Stomach (tissue), 9 donors: ENCODE results near the gene COPS4. TPM values are rescaled to one million over a fixed set of nuclear protein-coding genes. Genes with fewer than 3 reads are reported as not detected.
"Not testable (repeated sequence)": the region's sequence is repeated elsewhere in the genome, so short reads cannot be mapped to it uniquely, and the experiment has no call there.

ENCODE experiments used
- DNase-seq, 2 donors: peaks; one replicate each; pipeline versions ENCODE4 v3.0.0 to v3.0.0-alpha.2; 2013 to 2019
- H3K27ac ChIP-seq, 5 donors: fragments of 200-600 bp in 4 of 5; sonication (generic) in 4 of 5; one replicate each; pipeline ENCODE4 v1.5.1; 2013 to 2019; ENCODE audit warnings: mild to moderate bottlenecking in 1 of 5, moderate library complexity in 1 of 5
- H3K27me3 ChIP-seq, 3 donors: fragments of 200-600 bp; sonication (generic); one replicate each; pipeline ENCODE4 v1.5.1; 2017 to 2019; ENCODE audit warnings: mixed run types in 1 of 3
- H3K36me3 ChIP-seq, 4 donors: fragments of 200-600 bp; sonication (generic); 1 replicate in 3 of 4; 2 replicates in 1 of 4; pipeline ENCODE4 v1.5.1; 2016 to 2019
- H3K4me1 ChIP-seq, 4 donors: fragments of 200-600 bp; sonication (generic); one replicate each; pipeline ENCODE4 v1.5.1; 2016 to 2019
- H3K4me3 ChIP-seq, 4 donors: fragments of 200-600 bp; sonication (generic) in 3 of 4; one replicate each; pipeline ENCODE4 v1.5.1; 2016 to 2019; ENCODE audit warnings: mild to moderate bottlenecking in 1 of 4
- H3K9me3 ChIP-seq, 4 donors: fragments of 200-600 bp; sonication (generic); one replicate each; pipeline ENCODE4 v1.5.1; 2016 to 2019
- EP300 ChIP-seq: sonication (generic); formaldehyde crosslinking; IDR thresholded peaks from one replicate; pipeline ENCODE4 v1.6.1; 2017; ENCODE audit warnings: antibody characterized with exemption
- POLR2A ChIP-seq, 4 donors: fragments of 450-650 bp; IDR thresholded peaks; one replicate each; pipeline ENCODE4 v1.6.1; 2016; ENCODE audit warnings: antibody characterized with exemption in 4 of 4, control low read depth in 2 of 4, mild to moderate bottlenecking in 1 of 4, moderate library complexity in 1 of 4
- POLR2AphosphoS5 ChIP-seq, 3 donors: sonication (generic); formaldehyde crosslinking; IDR thresholded peaks; one replicate each; pipeline ENCODE4 v1.6.1; 2016; ENCODE audit warnings: antibody characterized with exemption in 3 of 3
- WGBS, 5 donors: extraction: QIAGEN DNeasy Blood & Tissue Kit in 3 of 5; methylation state at CpG; one replicate each; pipeline versions ENCODE4 v1.1.5 to v1.1.7; 2013 to 2018; 5-methylcytosine and 5-hydroxymethylcytosine counted together
- intact Hi-C: fragments of 100-400 bp; cut with DNase I; formaldehyde crosslinking; loops from one replicate; pipeline ENCODE4 v1.15.1; 2023; ENCODE audit warnings: low total_unique reads
- polyA plus RNA-seq, 3 donors: library from polyadenylated mRNA; stranded (reverse); fragments of 200-250 nt; gene quantifications; one replicate each; pipeline ENCODE4 v1.2.3, GENCODE V29; 2013
- total RNA-seq, 5 donors: library from RNA; depleted of rRNA; stranded (reverse); fragments of >200 nt; gene quantifications; one replicate each; pipeline versions ENCODE4 v1.1.0 to v1.2.3, GENCODE V29; 2014 to 2016
- TF ChIP-seq, protein P1 (sequence below), 7 experiments: fragments of 450-650 bp in 4 of 7; fragments of 200-600 bp in 3 of 7; sonication (generic) in 3 of 7; IDR thresholded peaks; one replicate each; pipeline ENCODE4 v1.5.1; 2016 to 2019; ENCODE audit warnings: antibody characterized with exemption in 7 of 7, control low read depth in 2 of 7, mild to moderate bottlenecking in 1 of 7
- donor health status: healthy with polysubstance abuse.
- donor health status: Bipolar disorder and iron deficiency.
- donor health status: healthy.

Gene COPS4
- total and polyA plus RNA-seq, 8 donors, result 1.7 to 302 (median 35.2) TPM

DNA sequence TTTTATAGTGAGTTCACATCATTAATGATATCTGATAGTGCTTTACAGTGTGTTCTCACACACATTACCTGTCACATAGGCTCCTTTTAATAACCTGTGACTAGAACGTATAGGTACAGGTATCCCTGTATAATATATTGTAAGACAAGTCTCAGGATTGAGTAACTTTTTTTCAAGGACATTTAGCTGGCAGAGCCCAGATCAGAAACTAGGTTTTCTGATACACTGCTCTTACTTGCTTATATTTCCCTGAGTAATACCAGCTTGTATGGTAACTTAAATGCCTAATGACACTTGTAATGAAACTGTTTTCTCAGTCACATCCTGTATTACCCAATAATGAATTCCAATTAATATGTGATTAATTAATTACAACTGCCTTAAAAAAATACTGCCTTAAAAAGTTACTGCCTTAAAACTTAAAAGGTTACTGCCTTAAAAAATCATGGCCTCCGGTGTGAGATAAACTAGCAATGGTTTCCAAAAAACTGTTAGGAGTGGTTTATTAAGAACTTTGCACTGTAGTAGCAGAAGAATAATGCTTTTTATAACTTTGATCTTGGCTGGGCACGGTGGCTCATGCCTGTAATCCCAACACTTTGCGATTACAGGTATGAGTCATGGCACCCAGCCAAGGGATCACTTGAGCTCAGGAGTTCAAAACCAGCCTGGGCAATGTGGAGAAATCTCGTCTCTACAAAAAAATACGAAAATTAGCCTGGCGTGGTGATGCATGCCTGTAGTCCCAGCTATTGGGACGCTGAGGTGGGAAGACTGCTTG lies 11.9 kb downstream of the COPS4 start:
- Histone ChIP-seq H3K27ac (no peak overlapping the region), H3K4me3 (no peak overlapping the region), H3K27me3 (no peaks in the 10 kb centered on the region), H3K9me3 (no peaks in the 10 kb centered on the region), H3K36me3 (peaks cover 18 to 42% (median 33%) of the 10 kb centered on the region in 4 donors), H3K4me1 (no peaks in the 10 kb centered on the region)
- TF ChIP-seq POLR2AphosphoS5 (IDR thresholded peaks at IDR 0.05) (no peak), EP300 (no peak)
- TF ChIP-seq, protein P1, sequence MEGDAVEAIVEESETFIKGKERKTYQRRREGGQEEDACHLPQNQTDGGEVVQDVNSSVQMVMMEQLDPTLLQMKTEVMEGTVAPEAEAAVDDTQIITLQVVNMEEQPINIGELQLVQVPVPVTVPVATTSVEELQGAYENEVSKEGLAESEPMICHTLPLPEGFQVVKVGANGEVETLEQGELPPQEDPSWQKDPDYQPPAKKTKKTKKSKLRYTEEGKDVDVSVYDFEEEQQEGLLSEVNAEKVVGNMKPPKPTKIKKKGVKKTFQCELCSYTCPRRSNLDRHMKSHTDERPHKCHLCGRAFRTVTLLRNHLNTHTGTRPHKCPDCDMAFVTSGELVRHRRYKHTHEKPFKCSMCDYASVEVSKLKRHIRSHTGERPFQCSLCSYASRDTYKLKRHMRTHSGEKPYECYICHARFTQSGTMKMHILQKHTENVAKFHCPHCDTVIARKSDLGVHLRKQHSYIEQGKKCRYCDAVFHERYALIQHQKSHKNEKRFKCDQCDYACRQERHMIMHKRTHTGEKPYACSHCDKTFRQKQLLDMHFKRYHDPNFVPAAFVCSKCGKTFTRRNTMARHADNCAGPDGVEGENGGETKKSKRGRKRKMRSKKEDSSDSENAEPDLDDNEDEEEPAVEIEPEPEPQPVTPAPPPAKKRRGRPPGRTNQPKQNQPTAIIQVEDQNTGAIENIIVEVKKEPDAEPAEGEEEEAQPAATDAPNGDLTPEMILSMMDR (IDR thresholded peaks at IDR 0.05), result no peak
- no peak for DNase-seq
- intact Hi-C loops, result no loop called here
- 68 to 85% (median 80%) methylated on average over 8 of the region's 8 CpGs for whole genome bisulfite sequencing, 5 donors

DNA sequence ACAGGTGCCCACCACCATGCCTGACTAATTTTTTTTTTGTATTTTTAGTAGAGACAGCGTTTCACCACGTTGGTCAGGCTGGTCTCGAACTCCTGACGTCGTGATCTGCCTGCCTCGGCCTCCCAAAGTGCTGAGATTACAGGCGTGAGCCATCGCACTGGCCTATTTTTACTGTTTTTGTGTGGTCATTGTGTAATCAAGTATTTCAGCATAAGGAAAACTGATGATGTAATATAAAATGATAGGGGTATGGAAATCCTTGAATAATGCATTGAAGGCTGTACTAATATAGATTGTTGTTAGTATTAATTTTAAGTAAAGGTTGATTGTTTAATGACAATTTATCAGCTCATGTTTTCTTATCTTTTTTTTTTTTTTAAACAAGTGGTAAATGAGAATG lies 13.8 kb downstream of the COPS4 start:
- WGBS, 5 donors, result 85 to 96% (median 94%) methylated on average over 8 of the region's 8 CpGs
- intact Hi-C loops, H3K4me3 ChIP-seq, H3K27me3 ChIP-seq, DNase-seq, H3K9me3 ChIP-seq, H3K27ac ChIP-seq, H3K4me1 ChIP-seq: not testable (repeated sequence)
- peaks cover 22 to 56% (median 47%) of the 10 kb centered on the region in 4 donors for H3K36me3 ChIP-seq

DNA sequence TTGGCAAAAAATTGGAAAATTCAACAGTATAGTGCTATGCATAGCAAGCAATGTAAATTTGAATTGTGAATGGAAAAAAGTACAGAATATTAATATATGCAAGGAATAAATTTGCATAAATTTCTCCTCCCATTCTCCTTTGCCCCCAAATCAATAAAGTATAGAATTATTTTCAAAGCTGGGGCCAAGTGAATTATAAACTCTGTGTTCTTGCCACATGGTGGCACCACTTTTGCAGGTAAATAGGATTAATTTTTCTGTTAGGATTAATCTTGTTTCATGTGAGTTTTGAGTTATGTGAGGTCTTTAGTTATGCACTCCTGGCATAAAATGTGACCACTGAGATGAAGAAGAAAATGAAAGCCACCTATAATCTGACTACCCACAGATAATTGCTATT lies 19.9 kb downstream of the COPS4 start:
- intact Hi-C loops, result no loop called here

DNA sequence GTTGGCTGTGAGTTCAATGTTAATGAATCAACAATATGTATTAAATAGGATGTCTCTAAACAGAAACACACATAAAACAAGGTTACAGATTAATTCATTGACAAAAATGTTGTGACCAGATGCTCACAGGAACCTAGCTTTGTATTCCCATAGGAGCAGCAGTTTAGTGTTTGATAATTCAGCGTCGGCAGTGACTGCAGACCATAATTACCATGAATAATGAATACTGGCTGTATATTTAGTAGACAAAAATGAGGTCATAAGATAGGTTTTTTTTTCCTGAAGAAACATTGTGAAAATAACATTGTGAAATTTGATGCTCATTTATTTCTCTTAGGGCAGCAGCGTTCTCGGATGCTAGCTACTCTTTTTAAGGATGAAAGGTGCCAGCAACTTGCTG lies 27.8 kb downstream of the COPS4 start:
- Histone ChIP-seq H3K4me3 (no peak overlapping the region), H3K36me3 (peaks cover 23 to 98% (median 94%) of the 10 kb centered on the region in 4 donors), H3K9me3 (no peaks in the 10 kb centered on the region), H3K27ac (no peak overlapping the region), H3K4me1 (no peaks in the 10 kb centered on the region), H3K27me3 (no peaks in the 10 kb centered on the region)
- no peak for TF ChIP-seq POLR2AphosphoS5 (IDR thresholded peaks at IDR 0.05)
- TF ChIP-seq, protein P1 (IDR thresholded peaks at IDR 0.05), result no peak
- TF ChIP-seq EP300, result no peak
- TF ChIP-seq POLR2A (IDR thresholded peaks at IDR 0.05), result no peak
- DNase-seq, result no peak
- intact Hi-C loops, result no loop called here
- WGBS, 5 donors, result 91 to 96% (median 93%) methylated on average over 4 of the region's 4 CpGs

More for the DNA sequence above, 19.9 kb downstream of the COPS4 start:
- no peak overlapping the region for H3K4me3 ChIP-seq
- H3K36me3 ChIP-seq, result peaks cover 21 to 85% (median 82%) of the 10 kb centered on the region in 4 donors
- no peak overlapping the region for H3K27ac ChIP-seq
- TF ChIP-seq POLR2A (IDR thresholded peaks at IDR 0.05), result no peak
- TF ChIP-seq, protein P1 (IDR thresholded peaks at IDR 0.05), result no peak
- TF ChIP-seq POLR2AphosphoS5 (IDR thresholded peaks at IDR 0.05), result no peak
- no peak for TF ChIP-seq EP300
- peak in 1 of 2 donors; percentile 33 for DNase-seq
- no peaks in the 10 kb centered on the region for H3K9me3 ChIP-seq
- H3K27me3 ChIP-seq, result no peaks in the 10 kb centered on the region
- H3K4me1 ChIP-seq, result no peaks in the 10 kb centered on the region

DNA sequence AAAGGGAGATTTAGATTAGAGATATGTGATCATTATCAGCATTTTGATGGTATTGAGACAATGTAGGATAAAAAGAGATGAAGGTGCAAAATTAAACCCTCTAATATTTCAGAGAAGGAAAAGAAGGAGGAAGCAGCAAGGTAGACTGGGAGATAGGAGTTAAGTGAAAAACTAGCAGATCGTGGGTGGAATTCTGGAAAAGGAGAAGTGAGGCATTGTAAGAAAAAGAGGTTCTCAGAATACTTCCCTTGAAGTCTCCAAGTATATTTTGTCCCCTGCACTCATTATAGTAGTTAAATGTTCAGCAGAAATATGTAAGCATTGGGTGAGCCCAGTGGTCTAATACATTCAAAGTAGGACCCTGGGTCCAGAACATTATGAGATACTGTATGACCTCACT lies 30.3 kb downstream of the COPS4 start:
- no peak for DNase-seq
- TF ChIP-seq EP300 (no peak), POLR2A (IDR thresholded peaks at IDR 0.05) (no peak), POLR2AphosphoS5 (IDR thresholded peaks at IDR 0.05) (no peak)
- TF ChIP-seq, protein P1 (IDR thresholded peaks at IDR 0.05), result no peak

More for the DNA sequence above, 30.3 kb downstream of the COPS4 start:
- intact Hi-C loops, result no loop called here
- no peak overlapping the region for H3K4me3 ChIP-seq
- H3K27ac ChIP-seq, result no peak overlapping the region
- peaks cover 20 to 100% (median 95%) of the 10 kb centered on the region in 4 donors for H3K36me3 ChIP-seq
- H3K4me1 ChIP-seq, result no peaks in the 10 kb centered on the region
- H3K9me3 ChIP-seq, result no peaks in the 10 kb centered on the region
- no peaks in the 10 kb centered on the region for H3K27me3 ChIP-seq
- 75 to 92% (median 88%) methylated on average over 1 of the region's 1 CpG for WGBS, 5 donors
